Panc1 (cell line): ENCODE results near the gene ADAD2.

Source experiments
- POLR2AphosphoS5 ChIP-seq: IDR thresholded peaks from 2 replicates; pipeline ENCODE4 v1.6.1; 2012; ENCODE audit warnings: mild to moderate bottlenecking, low read depth, low read length, moderate library complexity
- SIN3A ChIP-seq: IDR thresholded peaks from 2 replicates; pipeline ENCODE4 v1.6.1; 2012; ENCODE audit warnings: low read depth, mild to moderate bottlenecking, low read length, moderate library complexity, borderline replicate concordance; ENCODE audit not compliant: insufficient read depth
- TCF7L2 ChIP-seq: IDR thresholded peaks from 2 replicates; pipeline ENCODE4 v1.6.1; 2011; ENCODE audit warnings: mild to moderate bottlenecking, low read depth, low read length, inconsistent platforms
- TF ChIP-seq, protein P1 (sequence below): fragments of 450-650 bp; IDR thresholded peaks from 2 replicates; pipeline ENCODE4 v1.5.1; 2017; ENCODE audit warnings: mild to moderate bottlenecking
- TF ChIP-seq, protein P2 (sequence below), 2 experiments: IDR thresholded peaks; 2 replicates each; pipeline ENCODE4 v1.6.1; 2011 to 2012; ENCODE audit warnings: low read depth in 2 of 2, control low read depth in 1 of 2, low read length in 1 of 2, mild to moderate bottlenecking in 1 of 2, moderate library complexity in 1 of 2; ENCODE audit not compliant: insufficient read depth in 1 of 2

DNA sequence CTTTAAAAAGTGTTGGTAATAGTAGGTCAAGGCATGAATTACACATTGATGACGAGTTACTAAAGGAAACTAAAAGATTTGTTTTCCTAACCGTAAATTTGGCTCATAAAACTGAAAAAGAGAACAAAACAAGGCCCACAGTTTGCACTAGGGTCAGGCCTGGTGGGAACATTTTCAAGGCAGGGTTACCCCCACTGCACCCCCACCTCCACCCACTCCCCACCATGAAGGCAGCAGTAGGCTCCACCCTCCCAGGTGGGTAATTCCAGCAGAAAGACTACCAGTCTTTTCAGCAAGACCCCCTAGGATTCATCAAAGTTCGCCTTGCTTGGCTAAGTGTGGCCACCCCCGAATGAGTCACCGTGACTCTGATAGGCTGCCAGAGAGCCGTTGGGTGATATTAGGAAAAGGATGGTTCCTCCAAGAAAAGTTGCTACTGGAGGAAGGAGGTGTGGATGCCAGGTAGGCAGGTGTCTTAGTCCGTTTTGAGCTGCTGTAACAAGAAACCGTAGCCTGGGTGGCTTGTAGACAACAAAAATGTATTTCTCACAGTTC, 37.2 kb upstream of the ADAD2 start:
- TF ChIP-seq, protein P1, sequence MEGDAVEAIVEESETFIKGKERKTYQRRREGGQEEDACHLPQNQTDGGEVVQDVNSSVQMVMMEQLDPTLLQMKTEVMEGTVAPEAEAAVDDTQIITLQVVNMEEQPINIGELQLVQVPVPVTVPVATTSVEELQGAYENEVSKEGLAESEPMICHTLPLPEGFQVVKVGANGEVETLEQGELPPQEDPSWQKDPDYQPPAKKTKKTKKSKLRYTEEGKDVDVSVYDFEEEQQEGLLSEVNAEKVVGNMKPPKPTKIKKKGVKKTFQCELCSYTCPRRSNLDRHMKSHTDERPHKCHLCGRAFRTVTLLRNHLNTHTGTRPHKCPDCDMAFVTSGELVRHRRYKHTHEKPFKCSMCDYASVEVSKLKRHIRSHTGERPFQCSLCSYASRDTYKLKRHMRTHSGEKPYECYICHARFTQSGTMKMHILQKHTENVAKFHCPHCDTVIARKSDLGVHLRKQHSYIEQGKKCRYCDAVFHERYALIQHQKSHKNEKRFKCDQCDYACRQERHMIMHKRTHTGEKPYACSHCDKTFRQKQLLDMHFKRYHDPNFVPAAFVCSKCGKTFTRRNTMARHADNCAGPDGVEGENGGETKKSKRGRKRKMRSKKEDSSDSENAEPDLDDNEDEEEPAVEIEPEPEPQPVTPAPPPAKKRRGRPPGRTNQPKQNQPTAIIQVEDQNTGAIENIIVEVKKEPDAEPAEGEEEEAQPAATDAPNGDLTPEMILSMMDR, result no peak
- TF ChIP-seq TCF7L2, result no peak
- TF ChIP-seq, protein P2, sequence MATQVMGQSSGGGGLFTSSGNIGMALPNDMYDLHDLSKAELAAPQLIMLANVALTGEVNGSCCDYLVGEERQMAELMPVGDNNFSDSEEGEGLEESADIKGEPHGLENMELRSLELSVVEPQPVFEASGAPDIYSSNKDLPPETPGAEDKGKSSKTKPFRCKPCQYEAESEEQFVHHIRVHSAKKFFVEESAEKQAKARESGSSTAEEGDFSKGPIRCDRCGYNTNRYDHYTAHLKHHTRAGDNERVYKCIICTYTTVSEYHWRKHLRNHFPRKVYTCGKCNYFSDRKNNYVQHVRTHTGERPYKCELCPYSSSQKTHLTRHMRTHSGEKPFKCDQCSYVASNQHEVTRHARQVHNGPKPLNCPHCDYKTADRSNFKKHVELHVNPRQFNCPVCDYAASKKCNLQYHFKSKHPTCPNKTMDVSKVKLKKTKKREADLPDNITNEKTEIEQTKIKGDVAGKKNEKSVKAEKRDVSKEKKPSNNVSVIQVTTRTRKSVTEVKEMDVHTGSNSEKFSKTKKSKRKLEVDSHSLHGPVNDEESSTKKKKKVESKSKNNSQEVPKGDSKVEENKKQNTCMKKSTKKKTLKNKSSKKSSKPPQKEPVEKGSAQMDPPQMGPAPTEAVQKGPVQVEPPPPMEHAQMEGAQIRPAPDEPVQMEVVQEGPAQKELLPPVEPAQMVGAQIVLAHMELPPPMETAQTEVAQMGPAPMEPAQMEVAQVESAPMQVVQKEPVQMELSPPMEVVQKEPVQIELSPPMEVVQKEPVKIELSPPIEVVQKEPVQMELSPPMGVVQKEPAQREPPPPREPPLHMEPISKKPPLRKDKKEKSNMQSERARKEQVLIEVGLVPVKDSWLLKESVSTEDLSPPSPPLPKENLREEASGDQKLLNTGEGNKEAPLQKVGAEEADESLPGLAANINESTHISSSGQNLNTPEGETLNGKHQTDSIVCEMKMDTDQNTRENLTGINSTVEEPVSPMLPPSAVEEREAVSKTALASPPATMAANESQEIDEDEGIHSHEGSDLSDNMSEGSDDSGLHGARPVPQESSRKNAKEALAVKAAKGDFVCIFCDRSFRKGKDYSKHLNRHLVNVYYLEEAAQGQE (IDR thresholded peaks at IDR 0.05; ENCODE audit: insufficient read depth in 1 of 2, low read depth in 2 of 2, low read length in 1 of 2), result no peak
- no peak for TF ChIP-seq SIN3A
- no peak for TF ChIP-seq POLR2AphosphoS5
